HCT116 (cell line): ENCODE results near the gene MACF1.

Experiments
- CEBPB ChIP-seq: IDR thresholded peaks from 2 replicates; pipeline ENCODE4 v1.6.1; 2012; ENCODE audit warnings: low read depth
- EZH2 ChIP-seq: fragments of 200-600 bp; sonication (generic); IDR thresholded peaks from 2 replicates; pipeline ENCODE4 v1.6.1; 2017; ENCODE audit warnings: antibody characterized with exemption, mixed run types
- JUND ChIP-seq: IDR thresholded peaks from 2 replicates; pipeline ENCODE4 v1.6.1; 2012
- POLR2A ChIP-seq: IDR thresholded peaks from 2 replicates; pipeline ENCODE4 v1.7.0; 2011; ENCODE audit warnings: borderline replicate concordance; ENCODE audit not compliant: insufficient read depth, insufficient read length; ENCODE audit errors: extremely low read depth
- POLR2AphosphoS5 ChIP-seq: IDR thresholded peaks from 2 replicates; pipeline ENCODE4 v1.6.1; 2011; ENCODE audit warnings: mild to moderate bottlenecking, low read depth, low read length, moderate library complexity
- SIN3A ChIP-seq: IDR thresholded peaks from 2 replicates; pipeline ENCODE4 v1.6.1; 2012; ENCODE audit warnings: low read depth
- SP1 ChIP-seq: IDR thresholded peaks from 2 replicates; pipeline ENCODE4 v1.6.1; 2012; ENCODE audit warnings: low read depth
- SRF ChIP-seq: IDR thresholded peaks from 2 replicates; pipeline ENCODE4 v1.6.1; 2012; ENCODE audit warnings: low read depth
- YY1 ChIP-seq: IDR thresholded peaks from 2 replicates; pipeline ENCODE4 v1.6.1; 2011; ENCODE audit warnings: low read length, low read depth, moderate library complexity, mild to moderate bottlenecking; ENCODE audit not compliant: insufficient replicate concordance; ENCODE audit errors: extremely low read depth
- ZFX ChIP-seq: fragments of 450-650 bp; IDR thresholded peaks from 2 replicates; pipeline ENCODE4 v1.6.1; 2017
- ZNF274 ChIP-seq: fragments of 200-500 bp; sonication (Bioruptor generic); IDR thresholded peaks from 2 replicates; pipeline ENCODE4 v1.6.1; 2014; ENCODE audit warnings: mild to moderate bottlenecking, low read depth, low read length, inconsistent platforms
- TF ChIP-seq, protein P1 (sequence below), 3 experiments: fragments of 200-600 bp in 1 of 3; sonication (generic) in 1 of 3; IDR thresholded peaks in 2 of 3; conservative IDR thresholded peaks in 1 of 3; 2 replicates each; pipeline ENCODE4 v1.5.1; 2012 to 2017; ENCODE audit warnings: low read depth in 2 of 3, low read length in 2 of 3, antibody characterized with exemption in 1 of 3, borderline replicate concordance in 1 of 3, control low read depth in 1 of 3, mild to moderate bottlenecking in 1 of 3, mixed read lengths in 1 of 3, mixed run types in 1 of 3, moderate library complexity in 1 of 3; ENCODE audit not compliant: insufficient read depth in 1 of 3
- TF ChIP-seq, protein P2 (sequence below): IDR thresholded peaks from 2 replicates; pipeline ENCODE4 v1.6.1; 2012; ENCODE audit warnings: low read depth
- TF ChIP-seq, protein P3 (sequence below): IDR thresholded peaks from 2 replicates; pipeline ENCODE4 v1.6.1; 2011; ENCODE audit warnings: mild to moderate bottlenecking, low read length, moderate library complexity; ENCODE audit not compliant: insufficient replicate concordance; ENCODE audit errors: extremely low read depth

DNA sequence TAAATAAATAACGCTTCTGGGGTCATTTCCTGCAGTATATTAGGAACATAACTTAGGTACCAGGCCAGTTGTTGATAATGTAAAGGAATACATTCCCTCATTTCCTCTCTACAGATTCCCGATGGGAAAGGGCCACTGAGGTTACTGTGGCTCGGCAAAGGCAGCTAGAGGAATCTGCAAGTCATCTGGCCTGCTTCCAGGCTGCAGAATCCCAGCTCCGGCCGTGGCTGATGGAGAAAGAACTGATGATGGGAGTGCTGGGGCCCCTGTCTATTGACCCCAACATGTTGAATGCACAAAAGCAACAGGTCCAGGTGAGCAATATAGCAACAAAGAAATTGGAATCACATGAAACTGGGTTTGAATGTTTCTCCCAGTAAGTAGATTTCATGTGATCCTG lies 177.3 kb downstream of the MACF1 start:
- TF ChIP-seq, protein P1, sequence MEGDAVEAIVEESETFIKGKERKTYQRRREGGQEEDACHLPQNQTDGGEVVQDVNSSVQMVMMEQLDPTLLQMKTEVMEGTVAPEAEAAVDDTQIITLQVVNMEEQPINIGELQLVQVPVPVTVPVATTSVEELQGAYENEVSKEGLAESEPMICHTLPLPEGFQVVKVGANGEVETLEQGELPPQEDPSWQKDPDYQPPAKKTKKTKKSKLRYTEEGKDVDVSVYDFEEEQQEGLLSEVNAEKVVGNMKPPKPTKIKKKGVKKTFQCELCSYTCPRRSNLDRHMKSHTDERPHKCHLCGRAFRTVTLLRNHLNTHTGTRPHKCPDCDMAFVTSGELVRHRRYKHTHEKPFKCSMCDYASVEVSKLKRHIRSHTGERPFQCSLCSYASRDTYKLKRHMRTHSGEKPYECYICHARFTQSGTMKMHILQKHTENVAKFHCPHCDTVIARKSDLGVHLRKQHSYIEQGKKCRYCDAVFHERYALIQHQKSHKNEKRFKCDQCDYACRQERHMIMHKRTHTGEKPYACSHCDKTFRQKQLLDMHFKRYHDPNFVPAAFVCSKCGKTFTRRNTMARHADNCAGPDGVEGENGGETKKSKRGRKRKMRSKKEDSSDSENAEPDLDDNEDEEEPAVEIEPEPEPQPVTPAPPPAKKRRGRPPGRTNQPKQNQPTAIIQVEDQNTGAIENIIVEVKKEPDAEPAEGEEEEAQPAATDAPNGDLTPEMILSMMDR (IDR thresholded peaks at IDR 0.05 in 2 of 3, conservative IDR thresholded peaks at IDR 0.05 in 1 of 3; ENCODE audit: borderline replicate concordance in 1 of 3, insufficient read depth in 1 of 3, low read depth in 2 of 3, low read length in 2 of 3), result no peak
- TF ChIP-seq JUND, result no peak
- TF ChIP-seq ZFX, result no peak
- no peak for TF ChIP-seq SP1
- no peak for TF ChIP-seq POLR2A
- no peak for TF ChIP-seq SRF
- TF ChIP-seq, protein P2, sequence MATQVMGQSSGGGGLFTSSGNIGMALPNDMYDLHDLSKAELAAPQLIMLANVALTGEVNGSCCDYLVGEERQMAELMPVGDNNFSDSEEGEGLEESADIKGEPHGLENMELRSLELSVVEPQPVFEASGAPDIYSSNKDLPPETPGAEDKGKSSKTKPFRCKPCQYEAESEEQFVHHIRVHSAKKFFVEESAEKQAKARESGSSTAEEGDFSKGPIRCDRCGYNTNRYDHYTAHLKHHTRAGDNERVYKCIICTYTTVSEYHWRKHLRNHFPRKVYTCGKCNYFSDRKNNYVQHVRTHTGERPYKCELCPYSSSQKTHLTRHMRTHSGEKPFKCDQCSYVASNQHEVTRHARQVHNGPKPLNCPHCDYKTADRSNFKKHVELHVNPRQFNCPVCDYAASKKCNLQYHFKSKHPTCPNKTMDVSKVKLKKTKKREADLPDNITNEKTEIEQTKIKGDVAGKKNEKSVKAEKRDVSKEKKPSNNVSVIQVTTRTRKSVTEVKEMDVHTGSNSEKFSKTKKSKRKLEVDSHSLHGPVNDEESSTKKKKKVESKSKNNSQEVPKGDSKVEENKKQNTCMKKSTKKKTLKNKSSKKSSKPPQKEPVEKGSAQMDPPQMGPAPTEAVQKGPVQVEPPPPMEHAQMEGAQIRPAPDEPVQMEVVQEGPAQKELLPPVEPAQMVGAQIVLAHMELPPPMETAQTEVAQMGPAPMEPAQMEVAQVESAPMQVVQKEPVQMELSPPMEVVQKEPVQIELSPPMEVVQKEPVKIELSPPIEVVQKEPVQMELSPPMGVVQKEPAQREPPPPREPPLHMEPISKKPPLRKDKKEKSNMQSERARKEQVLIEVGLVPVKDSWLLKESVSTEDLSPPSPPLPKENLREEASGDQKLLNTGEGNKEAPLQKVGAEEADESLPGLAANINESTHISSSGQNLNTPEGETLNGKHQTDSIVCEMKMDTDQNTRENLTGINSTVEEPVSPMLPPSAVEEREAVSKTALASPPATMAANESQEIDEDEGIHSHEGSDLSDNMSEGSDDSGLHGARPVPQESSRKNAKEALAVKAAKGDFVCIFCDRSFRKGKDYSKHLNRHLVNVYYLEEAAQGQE, result no peak
- TF ChIP-seq EZH2, result no peak
- TF ChIP-seq POLR2AphosphoS5, result no peak
- TF ChIP-seq YY1, result no peak
- TF ChIP-seq ZNF274, result no peak
- TF ChIP-seq, protein P3, sequence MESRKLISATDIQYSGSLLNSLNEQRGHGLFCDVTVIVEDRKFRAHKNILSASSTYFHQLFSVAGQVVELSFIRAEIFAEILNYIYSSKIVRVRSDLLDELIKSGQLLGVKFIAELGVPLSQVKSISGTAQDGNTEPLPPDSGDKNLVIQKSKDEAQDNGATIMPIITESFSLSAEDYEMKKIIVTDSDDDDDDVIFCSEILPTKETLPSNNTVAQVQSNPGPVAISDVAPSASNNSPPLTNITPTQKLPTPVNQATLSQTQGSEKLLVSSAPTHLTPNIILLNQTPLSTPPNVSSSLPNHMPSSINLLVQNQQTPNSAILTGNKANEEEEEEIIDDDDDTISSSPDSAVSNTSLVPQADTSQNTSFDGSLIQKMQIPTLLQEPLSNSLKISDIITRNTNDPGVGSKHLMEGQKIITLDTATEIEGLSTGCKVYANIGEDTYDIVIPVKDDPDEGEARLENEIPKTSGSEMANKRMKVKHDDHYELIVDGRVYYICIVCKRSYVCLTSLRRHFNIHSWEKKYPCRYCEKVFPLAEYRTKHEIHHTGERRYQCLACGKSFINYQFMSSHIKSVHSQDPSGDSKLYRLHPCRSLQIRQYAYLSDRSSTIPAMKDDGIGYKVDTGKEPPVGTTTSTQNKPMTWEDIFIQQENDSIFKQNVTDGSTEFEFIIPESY, result no peak
- no peak for TF ChIP-seq SIN3A
- TF ChIP-seq CEBPB, result no peak
